ENCODE measurements around the gene NR2F6.

DNA sequence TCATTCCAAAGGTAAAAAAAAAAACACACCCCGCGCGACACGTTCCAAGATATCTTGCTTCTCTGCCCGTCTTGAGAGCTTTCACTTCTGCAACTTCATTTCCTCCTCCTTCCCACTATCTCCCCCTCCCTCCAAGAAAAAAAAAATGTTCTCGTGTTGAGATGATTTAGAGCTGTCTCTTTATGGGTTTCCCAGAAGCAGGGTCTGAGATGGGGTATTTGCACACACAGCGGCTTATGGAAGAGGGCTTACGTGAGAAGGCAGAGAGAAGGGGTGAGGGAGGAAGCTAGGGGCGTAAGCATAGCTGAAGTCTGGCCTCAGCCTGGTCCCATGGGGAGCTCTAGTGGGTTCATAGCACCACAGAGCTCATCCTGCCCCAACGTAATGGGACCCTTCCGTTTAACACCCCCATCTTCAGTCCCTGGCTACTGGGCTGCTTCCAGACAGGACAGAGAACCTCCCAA is 61.8 kb downstream of the NR2F6 start:
- TF ChIP-seq, protein P1, sequence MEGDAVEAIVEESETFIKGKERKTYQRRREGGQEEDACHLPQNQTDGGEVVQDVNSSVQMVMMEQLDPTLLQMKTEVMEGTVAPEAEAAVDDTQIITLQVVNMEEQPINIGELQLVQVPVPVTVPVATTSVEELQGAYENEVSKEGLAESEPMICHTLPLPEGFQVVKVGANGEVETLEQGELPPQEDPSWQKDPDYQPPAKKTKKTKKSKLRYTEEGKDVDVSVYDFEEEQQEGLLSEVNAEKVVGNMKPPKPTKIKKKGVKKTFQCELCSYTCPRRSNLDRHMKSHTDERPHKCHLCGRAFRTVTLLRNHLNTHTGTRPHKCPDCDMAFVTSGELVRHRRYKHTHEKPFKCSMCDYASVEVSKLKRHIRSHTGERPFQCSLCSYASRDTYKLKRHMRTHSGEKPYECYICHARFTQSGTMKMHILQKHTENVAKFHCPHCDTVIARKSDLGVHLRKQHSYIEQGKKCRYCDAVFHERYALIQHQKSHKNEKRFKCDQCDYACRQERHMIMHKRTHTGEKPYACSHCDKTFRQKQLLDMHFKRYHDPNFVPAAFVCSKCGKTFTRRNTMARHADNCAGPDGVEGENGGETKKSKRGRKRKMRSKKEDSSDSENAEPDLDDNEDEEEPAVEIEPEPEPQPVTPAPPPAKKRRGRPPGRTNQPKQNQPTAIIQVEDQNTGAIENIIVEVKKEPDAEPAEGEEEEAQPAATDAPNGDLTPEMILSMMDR (IDR thresholded peaks at IDR 0.05) = no peak
- no peak for TF ChIP-seq POLR2A (IDR thresholded peaks at IDR 0.05)
- no peak for TF ChIP-seq POLR2AphosphoS5 (IDR thresholded peaks at IDR 0.05)
